ENCODE results near the gene PDE4C.

The PDE4C gene

DNA sequence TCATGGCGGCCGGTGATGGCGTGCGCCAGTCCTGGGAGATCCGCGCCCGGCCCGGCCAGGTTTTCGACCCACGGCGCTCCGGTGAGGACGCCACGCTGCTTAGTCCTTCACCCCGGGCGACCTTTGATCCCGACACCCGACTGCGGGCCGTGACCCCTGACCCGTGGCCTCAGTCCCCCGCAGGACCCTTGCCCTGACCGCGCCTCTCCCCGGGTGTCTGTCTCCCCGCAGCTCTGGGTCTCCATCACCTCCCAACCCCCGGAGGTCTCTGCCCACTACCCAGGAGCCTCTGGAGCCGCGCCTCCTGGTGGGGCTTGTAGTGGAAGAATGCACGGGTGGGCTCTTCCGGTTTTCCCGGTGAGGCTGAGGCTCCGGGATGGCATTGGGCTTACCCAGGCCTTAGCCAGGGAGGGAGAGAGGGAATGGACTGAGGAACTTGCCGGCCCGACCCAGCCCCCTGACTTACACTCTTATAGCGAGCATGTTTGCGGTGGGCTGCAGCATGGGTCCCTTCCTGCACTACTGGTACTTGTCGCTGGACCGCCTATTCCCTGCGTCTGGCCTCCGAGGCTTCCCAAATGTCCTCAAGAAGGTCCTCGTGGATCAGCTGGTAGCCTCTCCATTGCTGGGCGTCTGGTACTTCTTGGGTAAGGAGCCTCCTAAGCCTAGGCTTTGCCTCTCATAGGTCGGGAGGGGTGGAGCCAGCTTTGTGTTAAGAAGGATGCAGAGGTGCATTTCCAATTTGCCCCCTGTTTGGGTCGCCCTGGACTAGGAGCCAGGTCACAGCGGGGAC, 32.7 kb downstream of the PDE4C start:
- TF ChIP-seq, protein P1, sequence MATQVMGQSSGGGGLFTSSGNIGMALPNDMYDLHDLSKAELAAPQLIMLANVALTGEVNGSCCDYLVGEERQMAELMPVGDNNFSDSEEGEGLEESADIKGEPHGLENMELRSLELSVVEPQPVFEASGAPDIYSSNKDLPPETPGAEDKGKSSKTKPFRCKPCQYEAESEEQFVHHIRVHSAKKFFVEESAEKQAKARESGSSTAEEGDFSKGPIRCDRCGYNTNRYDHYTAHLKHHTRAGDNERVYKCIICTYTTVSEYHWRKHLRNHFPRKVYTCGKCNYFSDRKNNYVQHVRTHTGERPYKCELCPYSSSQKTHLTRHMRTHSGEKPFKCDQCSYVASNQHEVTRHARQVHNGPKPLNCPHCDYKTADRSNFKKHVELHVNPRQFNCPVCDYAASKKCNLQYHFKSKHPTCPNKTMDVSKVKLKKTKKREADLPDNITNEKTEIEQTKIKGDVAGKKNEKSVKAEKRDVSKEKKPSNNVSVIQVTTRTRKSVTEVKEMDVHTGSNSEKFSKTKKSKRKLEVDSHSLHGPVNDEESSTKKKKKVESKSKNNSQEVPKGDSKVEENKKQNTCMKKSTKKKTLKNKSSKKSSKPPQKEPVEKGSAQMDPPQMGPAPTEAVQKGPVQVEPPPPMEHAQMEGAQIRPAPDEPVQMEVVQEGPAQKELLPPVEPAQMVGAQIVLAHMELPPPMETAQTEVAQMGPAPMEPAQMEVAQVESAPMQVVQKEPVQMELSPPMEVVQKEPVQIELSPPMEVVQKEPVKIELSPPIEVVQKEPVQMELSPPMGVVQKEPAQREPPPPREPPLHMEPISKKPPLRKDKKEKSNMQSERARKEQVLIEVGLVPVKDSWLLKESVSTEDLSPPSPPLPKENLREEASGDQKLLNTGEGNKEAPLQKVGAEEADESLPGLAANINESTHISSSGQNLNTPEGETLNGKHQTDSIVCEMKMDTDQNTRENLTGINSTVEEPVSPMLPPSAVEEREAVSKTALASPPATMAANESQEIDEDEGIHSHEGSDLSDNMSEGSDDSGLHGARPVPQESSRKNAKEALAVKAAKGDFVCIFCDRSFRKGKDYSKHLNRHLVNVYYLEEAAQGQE (IDR thresholded peaks at IDR 0.05; ENCODE audit: insufficient read depth in 1 of 2, low read depth in 2 of 2, low read length in 2 of 2) = no peak
- TF ChIP-seq FOXP2 (optimal IDR thresholded peaks at IDR 0.05; ENCODE audit: borderline replicate concordance, extremely low read depth, extremely low read length, insufficient read depth) = no peak
- TF ChIP-seq POLR2AphosphoS5 (IDR thresholded peaks at IDR 0.05; ENCODE audit: low read depth, low read length) = no peak; the same call in 1 of the 2 replicates

DNA sequence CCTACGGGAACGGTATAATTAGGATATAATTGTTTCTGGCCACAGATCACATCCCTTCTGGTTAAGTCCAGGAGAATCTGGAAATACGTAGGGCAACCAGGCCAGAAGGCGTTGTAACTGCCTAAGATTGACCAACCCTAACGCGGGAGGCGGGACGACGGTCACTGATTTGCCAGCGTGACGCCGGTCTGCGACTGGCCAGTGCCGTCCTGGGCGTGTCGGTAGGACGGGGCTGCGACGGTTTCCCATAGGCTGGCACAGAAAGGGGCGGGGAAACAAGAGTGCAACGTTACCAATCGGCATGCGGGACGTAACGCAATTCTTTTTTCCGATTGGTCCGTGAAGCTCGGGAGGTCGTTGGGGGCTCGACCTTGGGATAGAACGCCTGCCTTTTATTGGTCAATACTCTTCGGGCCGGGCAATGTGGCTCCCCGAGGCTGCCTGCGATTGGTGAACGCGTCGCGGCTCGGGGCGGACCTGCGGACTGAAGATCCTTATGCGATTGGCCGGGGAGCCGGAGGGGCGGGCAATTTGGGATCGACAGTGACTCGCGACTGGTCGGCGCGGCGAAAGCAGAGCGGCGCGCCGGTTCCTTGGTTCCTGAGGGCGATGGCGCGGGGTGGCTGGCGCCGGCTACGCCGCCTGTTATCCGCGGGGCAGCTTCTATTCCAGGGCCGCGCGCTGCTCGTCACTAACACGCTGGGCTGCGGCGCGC, 33.4 kb downstream of the PDE4C start, which contains the start of gene MPV17L2:
Gene MPV17L2, plus strand, starts transcription at position 546 of the 715 bp plus-strand sequence. Its CDS starts 64 bp downstream, at position 610.
- TF ChIP-seq POLR2AphosphoS5 (IDR thresholded peaks at IDR 0.05; ENCODE audit: low read depth, low read length) = peak; percentile 61
- peak; percentile 79; the same call in 1 of the 2 replicates for TF ChIP-seq TAF1 (IDR thresholded peaks at IDR 0.05; ENCODE audit: borderline replicate concordance, insufficient read depth, low read length)
- TF ChIP-seq, protein P1 (IDR thresholded peaks at IDR 0.05; ENCODE audit: insufficient read depth in 1 of 2, low read depth in 2 of 2, low read length in 2 of 2) = no peak
- no peak for TF ChIP-seq SIN3A (IDR thresholded peaks at IDR 0.05; ENCODE audit: borderline replicate concordance, insufficient read depth, low read length)
- peak; percentile 72 for TF ChIP-seq FOXP2 (optimal IDR thresholded peaks at IDR 0.05; ENCODE audit: borderline replicate concordance, extremely low read depth, extremely low read length, insufficient read depth)

DNA sequence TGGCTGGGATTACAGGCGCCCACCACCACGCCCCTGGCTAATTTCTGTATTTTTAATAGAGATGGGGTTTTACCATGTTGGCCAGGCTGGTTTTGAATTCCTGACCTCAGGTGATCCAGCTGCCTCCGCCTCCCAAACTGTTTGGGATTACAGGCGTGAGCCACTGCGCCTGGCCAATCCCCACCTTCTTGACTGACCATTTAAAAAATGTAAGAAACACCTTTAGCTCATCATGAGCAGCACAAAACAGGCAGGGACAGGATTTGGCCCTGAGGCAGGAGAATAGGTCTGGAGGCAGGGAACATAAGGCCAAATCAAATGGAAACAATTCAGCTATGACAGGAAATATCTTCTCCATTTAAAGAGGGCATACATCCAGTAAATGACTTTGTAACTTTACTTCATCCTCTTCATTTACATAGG, 34.6 kb downstream of the PDE4C start:
- no peak for TF ChIP-seq SIN3A (IDR thresholded peaks at IDR 0.05; ENCODE audit: borderline replicate concordance, insufficient read depth, low read length)
- TF ChIP-seq TAF1 (IDR thresholded peaks at IDR 0.05; ENCODE audit: borderline replicate concordance, insufficient read depth, low read length) = no peak
- no peak for TF ChIP-seq FOXP2 (optimal IDR thresholded peaks at IDR 0.05; ENCODE audit: borderline replicate concordance, extremely low read depth, extremely low read length, insufficient read depth)
- TF ChIP-seq, protein P1 (IDR thresholded peaks at IDR 0.05; ENCODE audit: insufficient read depth in 1 of 2, low read depth in 2 of 2, low read length in 2 of 2) = no peak
- TF ChIP-seq POLR2AphosphoS5 (IDR thresholded peaks at IDR 0.05; ENCODE audit: low read depth, low read length) = no peak

DNA sequence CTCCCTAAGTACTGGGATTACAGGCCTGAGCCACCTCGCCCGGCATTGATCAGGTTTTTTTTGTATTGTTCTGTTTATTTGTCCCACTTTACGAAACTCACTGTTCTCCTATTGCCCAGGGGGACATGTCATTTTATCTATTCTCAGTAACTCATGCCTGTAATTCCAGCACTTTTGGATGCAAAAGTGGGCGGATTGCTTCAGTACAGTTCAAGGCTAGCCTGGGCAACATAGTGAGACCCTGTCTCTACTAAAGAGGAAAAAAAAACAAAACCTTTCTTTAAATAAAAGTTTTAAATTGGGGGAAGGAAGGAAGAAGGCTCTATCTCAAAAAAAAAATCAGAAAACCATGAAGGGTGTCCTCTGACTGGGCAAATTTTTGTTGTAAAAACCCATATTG, 36.0 kb downstream of the PDE4C start:
- TF ChIP-seq POLR2AphosphoS5 (IDR thresholded peaks at IDR 0.05; ENCODE audit: low read depth, low read length) (no peak), FOXP2 (optimal IDR thresholded peaks at IDR 0.05; ENCODE audit: borderline replicate concordance, extremely low read depth, extremely low read length, insufficient read depth) (no peak), TAF1 (IDR thresholded peaks at IDR 0.05; ENCODE audit: borderline replicate concordance, insufficient read depth, low read length) (no peak), SIN3A (IDR thresholded peaks at IDR 0.05; ENCODE audit: borderline replicate concordance, insufficient read depth, low read length) (no peak)
- TF ChIP-seq, protein P1 (IDR thresholded peaks at IDR 0.05; ENCODE audit: insufficient read depth in 1 of 2, low read depth in 2 of 2, low read length in 2 of 2) = no peak
